ENCODE measurements around the gene ASB5. TPM values are rescaled to one million over a fixed set of nuclear protein-coding genes. Genes with fewer than 3 reads are reported as not detected.

The ASB5 gene
- total and polyA plus RNA-seq, 2 donors (not counting 1 experiment from before 2014, with no cell fraction given): 1.0 to 1.8 TPM

- Histone ChIP-seq H3K79me2 (ENCODE audit: control insufficient read depth, insufficient read depth, low read length) (no peaks in the 10 kb centered on the region), H3K4me1 (ENCODE audit: control insufficient read depth, extremely low read depth, insufficient read depth, low read length) (peaks cover 2% of the 10 kb centered on the region), H3K27ac (ENCODE audit: insufficient read depth, low read length) (no peak overlapping the region), H2AFZ (ENCODE audit: low read length) (no peak overlapping the region), H4K20me1 (ENCODE audit: control insufficient read depth, extremely low read depth, insufficient read depth, low read length) (no peaks in the 10 kb centered on the region), H3K36me3 (ENCODE audit: control insufficient read depth, insufficient read depth, low read length) (no peaks in the 10 kb centered on the region), H3K4me3 (replicated peaks in 1 of 4; ENCODE audit: control extremely low read depth in 1 of 4, insufficient read depth in 1 of 4, low read depth in 3 of 4, low read length in 4 of 4) (no peak overlapping the region), H3K27me3 (ENCODE audit: control insufficient read depth, insufficient read depth, low read length) (no peaks in the 10 kb centered on the region), H3K4me2 (ENCODE audit: extremely low read depth, insufficient read depth, low read length) (no peak overlapping the region), H3K9me3 (ENCODE audit: control insufficient read depth, insufficient read depth, low read depth, low read length) (no peaks in the 10 kb centered on the region), H3K9ac (ENCODE audit: insufficient read depth, low read length) (no peak overlapping the region)
- TF ChIP-seq, protein P1, sequence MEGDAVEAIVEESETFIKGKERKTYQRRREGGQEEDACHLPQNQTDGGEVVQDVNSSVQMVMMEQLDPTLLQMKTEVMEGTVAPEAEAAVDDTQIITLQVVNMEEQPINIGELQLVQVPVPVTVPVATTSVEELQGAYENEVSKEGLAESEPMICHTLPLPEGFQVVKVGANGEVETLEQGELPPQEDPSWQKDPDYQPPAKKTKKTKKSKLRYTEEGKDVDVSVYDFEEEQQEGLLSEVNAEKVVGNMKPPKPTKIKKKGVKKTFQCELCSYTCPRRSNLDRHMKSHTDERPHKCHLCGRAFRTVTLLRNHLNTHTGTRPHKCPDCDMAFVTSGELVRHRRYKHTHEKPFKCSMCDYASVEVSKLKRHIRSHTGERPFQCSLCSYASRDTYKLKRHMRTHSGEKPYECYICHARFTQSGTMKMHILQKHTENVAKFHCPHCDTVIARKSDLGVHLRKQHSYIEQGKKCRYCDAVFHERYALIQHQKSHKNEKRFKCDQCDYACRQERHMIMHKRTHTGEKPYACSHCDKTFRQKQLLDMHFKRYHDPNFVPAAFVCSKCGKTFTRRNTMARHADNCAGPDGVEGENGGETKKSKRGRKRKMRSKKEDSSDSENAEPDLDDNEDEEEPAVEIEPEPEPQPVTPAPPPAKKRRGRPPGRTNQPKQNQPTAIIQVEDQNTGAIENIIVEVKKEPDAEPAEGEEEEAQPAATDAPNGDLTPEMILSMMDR (conservative IDR thresholded peaks at IDR 0.05 in 1 of 2, IDR thresholded peaks at IDR 0.05 in 1 of 2; ENCODE audit: low read depth in 1 of 2, low read length in 2 of 2): no peak
- TF ChIP-seq EZH2 (IDR thresholded peaks at IDR 0.05; ENCODE audit: low read length, missing control alignments): no peak
- no peak for DNase-seq (ENCODE audit: low read depth in 2 of 2)
Observed at GRCh38 chr4:176290520-176290919, 21.5 kb upstream of the ASB5 start.

DNA sequence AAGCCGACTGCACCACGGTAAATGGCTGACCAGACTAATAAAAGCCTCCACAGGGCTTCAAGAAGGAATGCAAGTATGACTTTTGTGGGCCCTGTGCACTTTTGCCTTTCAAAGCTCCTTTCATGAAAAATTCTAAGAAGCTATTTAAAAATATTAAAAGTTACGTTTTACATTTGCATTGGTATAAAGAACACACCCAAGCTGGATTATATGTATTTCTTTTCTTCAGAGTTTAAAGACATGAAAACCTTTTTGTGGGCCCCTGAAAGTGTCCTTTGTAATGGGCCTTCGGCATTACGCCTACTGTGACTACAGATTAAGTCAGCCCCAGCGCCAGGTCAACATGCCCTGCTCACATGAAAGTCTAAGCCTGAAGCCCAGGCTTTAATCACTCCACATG is 20.5 kb upstream of the ASB5 start:
- TF ChIP-seq EZH2 (IDR thresholded peaks at IDR 0.05; ENCODE audit: low read length, missing control alignments): no peak
- TF ChIP-seq, protein P1 (conservative IDR thresholded peaks at IDR 0.05 in 1 of 2, IDR thresholded peaks at IDR 0.05 in 1 of 2; ENCODE audit: low read depth in 1 of 2, low read length in 2 of 2): no peak
- Histone ChIP-seq H3K79me2 (ENCODE audit: control insufficient read depth, insufficient read depth, low read length) (no peaks in the 10 kb centered on the region), H3K9me3 (ENCODE audit: control insufficient read depth, insufficient read depth, low read depth, low read length) (no peaks in the 10 kb centered on the region), H3K36me3 (ENCODE audit: control insufficient read depth, insufficient read depth, low read length) (no peaks in the 10 kb centered on the region), H4K20me1 (ENCODE audit: control insufficient read depth, extremely low read depth, insufficient read depth, low read length) (no peaks in the 10 kb centered on the region), H3K9ac (ENCODE audit: insufficient read depth, low read length) (no peak overlapping the region), H3K27me3 (ENCODE audit: control insufficient read depth, insufficient read depth, low read length) (no peaks in the 10 kb centered on the region), H3K4me3 (replicated peaks in 1 of 4; ENCODE audit: control extremely low read depth in 1 of 4, insufficient read depth in 1 of 4, low read depth in 3 of 4, low read length in 4 of 4) (no peak overlapping the region), H2AFZ (ENCODE audit: low read length) (no peak overlapping the region), H3K4me2 (ENCODE audit: extremely low read depth, insufficient read depth, low read length) (no peak overlapping the region), H3K27ac (ENCODE audit: insufficient read depth, low read length) (no peak overlapping the region), H3K4me1 (ENCODE audit: control insufficient read depth, extremely low read depth, insufficient read depth, low read length) (peaks cover 2% of the 10 kb centered on the region)
- no peak for DNase-seq (ENCODE audit: low read depth in 2 of 2)

DNA sequence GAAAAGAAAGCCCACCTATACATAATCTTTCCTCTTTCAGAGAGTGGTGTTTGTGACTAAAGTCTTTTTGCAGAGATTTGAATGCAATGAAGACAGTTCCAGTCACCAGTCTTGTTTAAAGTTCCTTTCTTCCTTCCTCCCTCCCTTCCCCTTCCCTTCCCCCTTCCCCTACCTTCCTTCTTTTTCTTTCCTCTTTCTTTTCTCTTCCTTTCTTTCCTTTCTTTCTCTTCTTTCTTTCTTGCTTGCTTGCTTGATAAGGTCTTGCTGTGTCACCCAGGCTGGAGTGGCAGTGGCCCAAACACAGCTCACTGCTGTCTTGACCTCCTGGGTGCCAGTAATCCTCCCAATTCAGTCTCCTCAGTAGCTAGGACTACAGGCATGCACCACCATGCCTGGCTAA is 19.0 kb upstream of the ASB5 start:
- H3K36me3 ChIP-seq (ENCODE audit: control insufficient read depth, insufficient read depth, low read length): no peaks in the 10 kb centered on the region
- no peak overlapping the region for H2AFZ ChIP-seq (ENCODE audit: low read length)
- H3K79me2 ChIP-seq (ENCODE audit: control insufficient read depth, insufficient read depth, low read length): no peaks in the 10 kb centered on the region
- no peaks in the 10 kb centered on the region for H3K9me3 ChIP-seq (ENCODE audit: control insufficient read depth, insufficient read depth, low read depth, low read length)
- H3K27ac ChIP-seq (ENCODE audit: insufficient read depth, low read length): no peak overlapping the region
- H3K27me3 ChIP-seq (ENCODE audit: control insufficient read depth, insufficient read depth, low read length): no peaks in the 10 kb centered on the region
- no peak for DNase-seq (ENCODE audit: low read depth in 2 of 2)
- no peak overlapping the region for H3K9ac ChIP-seq (ENCODE audit: insufficient read depth, low read length)
- no peak overlapping the region for H3K4me2 ChIP-seq (ENCODE audit: extremely low read depth, insufficient read depth, low read length)
- no peak overlapping the region for H3K4me3 ChIP-seq (replicated peaks in 1 of 4; ENCODE audit: control extremely low read depth in 1 of 4, insufficient read depth in 1 of 4, low read depth in 3 of 4, low read length in 4 of 4)
- no peaks in the 10 kb centered on the region for H4K20me1 ChIP-seq (ENCODE audit: control insufficient read depth, extremely low read depth, insufficient read depth, low read length)
- TF ChIP-seq, protein P1 (conservative IDR thresholded peaks at IDR 0.05 in 1 of 2, IDR thresholded peaks at IDR 0.05 in 1 of 2; ENCODE audit: low read depth in 1 of 2, low read length in 2 of 2): no peak
- peaks cover 2% of the 10 kb centered on the region for H3K4me1 ChIP-seq (ENCODE audit: control insufficient read depth, extremely low read depth, insufficient read depth, low read length)

Data from fibroblast of lung (primary cell).